SK-N-MC (cell line): ENCODE data around the gene AKAP13.

ENCODE experiments used
- EZH2 ChIP-seq: fragments of 200-600 bp; sonication (generic); IDR thresholded peaks from one replicate; pipeline ENCODE4 v1.6.1; 2017; ENCODE audit warnings: antibody characterized with exemption
- FOXP2 ChIP-seq: optimal IDR thresholded peaks from 2 replicates; pipeline ENCODE3; 2011; ENCODE audit warnings: mild to moderate bottlenecking, moderate library complexity; ENCODE audit not compliant: insufficient read depth; ENCODE audit errors: extremely low read length, control extremely low read depth
- POLR2AphosphoS5 ChIP-seq: IDR thresholded peaks from 2 replicates; pipeline ENCODE4 v1.6.1; 2012; ENCODE audit warnings: mild to moderate bottlenecking, low read depth, low read length, borderline replicate concordance

DNA sequence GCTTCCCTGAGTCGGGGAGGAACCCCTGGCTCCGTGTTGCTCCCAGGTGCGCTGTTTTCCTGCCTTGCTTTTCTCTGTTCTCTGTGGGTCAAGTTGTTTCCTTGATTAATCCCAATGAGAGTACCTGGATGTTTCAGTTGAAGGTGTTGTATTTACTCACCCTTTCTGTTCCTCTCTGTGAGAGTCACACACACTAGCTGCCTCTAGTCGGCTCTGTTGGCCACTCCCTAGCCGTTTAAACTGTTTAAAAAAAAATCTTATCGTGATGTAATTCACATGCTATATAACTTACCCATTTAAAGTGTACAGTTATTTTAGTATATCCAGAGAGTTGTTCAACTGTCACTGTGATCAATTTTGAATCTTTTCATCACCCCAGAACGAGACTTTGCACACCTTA is 74.0 kb downstream of the AKAP13 start:
- TF ChIP-seq POLR2AphosphoS5: no peak
- no peak for TF ChIP-seq EZH2
- TF ChIP-seq FOXP2: no peak
